Keratinocyte (primary cell): ENCODE data around the gene UBE3A.

Experiments used
- CTCF ChIP-seq, 3 experiments: IDR thresholded peaks in 1 of 3; conservative IDR thresholded peaks in 1 of 3; optimal IDR thresholded peaks in 1 of 3; 2 replicates in 2 of 3; 3 replicates in 1 of 3; pipeline versions ENCODE3 to v1.5.1; 2011; ENCODE audit warnings: low read length in 3 of 3, mild to moderate bottlenecking in 3 of 3, moderate library complexity in 2 of 3, control low read depth in 1 of 3, inconsistent platforms in 1 of 3; ENCODE audit not compliant: insufficient read depth in 2 of 3; ENCODE audit errors: extremely low read depth in 1 of 3
- EZH2 ChIP-seq: IDR thresholded peaks from one replicate; pipeline ENCODE4 v1.6.1; 2012; ENCODE audit warnings: inconsistent platforms, mild to moderate bottlenecking, low read length, moderate library complexity

- TF ChIP-seq CTCF (optimal IDR thresholded peaks at IDR 0.05 in 1 of 3, IDR thresholded peaks at IDR 0.05 in 1 of 3, conservative IDR thresholded peaks at IDR 0.05 in 1 of 3; ENCODE audit: extremely low read depth in 1 of 3, insufficient read depth in 2 of 3, low read length in 3 of 3) (no peak), EZH2 (no peak)
Observed at GRCh38 chr15:25468611-25469010, 29.8 kb upstream of the UBE3A start.
